ENCODE results near the gene FPGS. TPM values are rescaled to one million over a fixed set of nuclear protein-coding genes. Genes with fewer than 3 reads are reported as not detected.
A peak's percentile ranks its signal among the peaks of the same experiment; 100 is the strongest.
"Not testable (repeated sequence)": the region's sequence is repeated elsewhere in the genome, so short reads cannot be mapped to it uniquely, and the experiment has no call there.

The FPGS gene
- total RNA-seq, 4 donors from 2014 or later: 38.2 to 52.0 (median 47.0) TPM

DNA sequence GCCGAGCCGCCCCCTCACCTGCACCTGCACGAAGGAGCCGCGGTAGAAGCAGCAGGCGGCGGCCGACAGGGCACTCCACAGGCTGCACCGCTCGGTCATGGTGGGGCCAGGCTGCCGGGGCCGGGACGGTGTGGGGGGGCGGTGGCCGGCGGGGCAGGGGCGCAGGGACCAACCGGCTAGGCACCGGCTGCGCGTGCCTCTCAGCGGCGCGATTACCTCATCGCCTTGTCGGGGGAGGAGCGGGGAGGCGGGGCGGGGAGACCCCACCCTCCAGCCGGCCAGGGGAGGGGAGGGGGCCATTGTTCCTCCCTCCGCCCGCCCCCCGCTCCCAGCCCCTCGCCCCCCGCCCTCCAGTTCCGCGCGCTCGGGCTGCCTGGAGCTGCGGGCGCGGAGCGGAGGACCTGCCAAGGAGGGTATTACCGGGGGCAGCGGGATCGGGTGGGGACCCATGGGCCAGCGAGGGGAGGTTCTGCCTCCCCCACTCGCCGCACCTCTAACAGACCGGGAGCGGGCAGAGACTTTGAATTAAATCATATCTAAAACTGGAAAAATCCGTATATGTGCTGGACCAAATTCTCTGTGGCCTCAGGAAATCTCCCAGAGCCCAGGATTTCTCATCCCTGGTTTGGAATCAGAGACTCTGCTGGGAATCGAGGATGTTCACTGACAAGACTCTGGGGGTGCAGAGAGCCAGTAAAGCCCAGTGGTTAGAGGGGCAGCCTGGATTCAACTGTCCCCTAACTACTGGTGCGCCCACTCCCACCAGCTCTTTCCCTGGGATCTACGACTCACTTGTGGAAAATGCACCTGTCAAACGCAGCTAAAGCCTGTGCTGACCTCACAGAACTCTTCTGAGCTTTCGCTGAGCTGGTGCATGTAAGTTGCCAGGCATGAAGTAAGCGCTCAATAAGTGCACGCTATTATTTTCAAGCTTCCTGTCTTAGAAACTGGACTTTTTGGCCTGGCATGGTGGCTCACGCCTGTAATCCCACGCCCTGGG lies 47.3 kb upstream of the FPGS start:
- TF ChIP-seq, protein P1, sequence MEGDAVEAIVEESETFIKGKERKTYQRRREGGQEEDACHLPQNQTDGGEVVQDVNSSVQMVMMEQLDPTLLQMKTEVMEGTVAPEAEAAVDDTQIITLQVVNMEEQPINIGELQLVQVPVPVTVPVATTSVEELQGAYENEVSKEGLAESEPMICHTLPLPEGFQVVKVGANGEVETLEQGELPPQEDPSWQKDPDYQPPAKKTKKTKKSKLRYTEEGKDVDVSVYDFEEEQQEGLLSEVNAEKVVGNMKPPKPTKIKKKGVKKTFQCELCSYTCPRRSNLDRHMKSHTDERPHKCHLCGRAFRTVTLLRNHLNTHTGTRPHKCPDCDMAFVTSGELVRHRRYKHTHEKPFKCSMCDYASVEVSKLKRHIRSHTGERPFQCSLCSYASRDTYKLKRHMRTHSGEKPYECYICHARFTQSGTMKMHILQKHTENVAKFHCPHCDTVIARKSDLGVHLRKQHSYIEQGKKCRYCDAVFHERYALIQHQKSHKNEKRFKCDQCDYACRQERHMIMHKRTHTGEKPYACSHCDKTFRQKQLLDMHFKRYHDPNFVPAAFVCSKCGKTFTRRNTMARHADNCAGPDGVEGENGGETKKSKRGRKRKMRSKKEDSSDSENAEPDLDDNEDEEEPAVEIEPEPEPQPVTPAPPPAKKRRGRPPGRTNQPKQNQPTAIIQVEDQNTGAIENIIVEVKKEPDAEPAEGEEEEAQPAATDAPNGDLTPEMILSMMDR (IDR thresholded peaks at IDR 0.05): no peak
- no peak for TF ChIP-seq POLR2A (IDR thresholded peaks at IDR 0.05)
- Histone ChIP-seq H3K27me3 (peaks cover 5 to 63% (median 12%) of the 10 kb centered on the region in 4 donors), H3K36me3 (peaks cover 0 to 9% (median 0%) of the 10 kb centered on the region in 3 donors), H3K27ac (peak overlapping the region in 1 of 4 donors; percentile 26), H3K9me3 (no peaks in the 10 kb centered on the region), H3K4me1 (peaks cover 5 to 30% (median 8%) of the 10 kb centered on the region in 3 donors), H3K4me3 (peak overlapping the region in 2 of 4 donors; percentile 4 to 6)
- DNase-seq: no peak
- 63 to 69% methylated on average over 4 to 9 of the region's 61 CpGs for WGBS, 2 donors
- intact Hi-C loops (cut with DNase I): no loop called here

DNA sequence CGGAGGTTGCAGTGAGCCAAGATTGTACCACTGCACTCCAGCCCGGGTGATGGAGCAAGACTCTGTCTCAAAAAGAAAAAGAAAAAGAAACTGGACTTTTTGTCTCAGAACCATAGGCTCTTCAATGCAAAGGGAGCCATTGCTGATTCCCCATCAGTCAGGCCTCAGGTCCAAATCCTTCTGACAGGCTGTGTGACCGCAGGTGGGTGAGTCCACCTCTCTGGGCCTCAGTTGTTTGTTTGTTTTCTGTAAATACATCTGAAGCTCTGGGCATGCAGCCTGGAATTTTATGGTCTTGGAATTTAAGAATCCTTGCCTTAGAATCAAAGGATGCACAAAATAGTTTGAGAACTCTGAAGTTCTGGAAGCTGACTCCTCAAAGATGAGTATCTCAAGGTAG lies 46.4 kb upstream of the FPGS start:
- Histone ChIP-seq H3K36me3 (peaks cover 0 to under 1% (median 0%) of the 10 kb centered on the region in 3 donors), H3K9me3 (no peaks in the 10 kb centered on the region), H3K27ac (no peak overlapping the region), H3K27me3 (peaks cover 5 to 62% (median 12%) of the 10 kb centered on the region in 4 donors), H3K4me1 (peaks cover 5 to 39% (median 8%) of the 10 kb centered on the region in 3 donors), H3K4me3 (no peak overlapping the region)
- DNase-seq: no peak
- WGBS, 2 donors: 89 to 95% methylated on average over 2 to 3 of the region's 3 CpGs
- TF ChIP-seq, protein P1 (IDR thresholded peaks at IDR 0.05): no peak
- TF ChIP-seq POLR2A (IDR thresholded peaks at IDR 0.05): no peak
- intact Hi-C loops (cut with DNase I): no loop called here

- H3K9me3 ChIP-seq; DNase-seq; H3K27ac ChIP-seq; H3K36me3 ChIP-seq; H3K4me3 ChIP-seq; intact Hi-C loops (cut with DNase I): not testable (repeated sequence)
- WGBS, 2 donors: 80 to 89% methylated on average over 11 of the region's 11 CpGs
- Histone ChIP-seq H3K4me1 (peaks cover 5 to 40% (median 8%) of the 10 kb centered on the region in 3 donors), H3K27me3 (peaks cover 5 to 61% (median 12%) of the 10 kb centered on the region in 4 donors)
Measured at GRCh38 chr9:127756776-127757175, 45.9 kb upstream of the FPGS start.

GRCh38 chr9:127758843-127759242 lies 43.8 kb upstream of the FPGS start:
- no peak overlapping the region for H3K4me3 ChIP-seq
- 87 to 88% methylated on average over 1 to 5 of the region's 5 CpGs for WGBS, 2 donors
- H3K27ac ChIP-seq: no peak overlapping the region
- TF ChIP-seq POLR2A (IDR thresholded peaks at IDR 0.05): no peak
- TF ChIP-seq, protein P1 (IDR thresholded peaks at IDR 0.05): no peak
- intact Hi-C loops (cut with DNase I): no loop called here
- no peak for DNase-seq
- no peaks in the 10 kb centered on the region for H3K36me3 ChIP-seq
- H3K4me1 ChIP-seq: peaks cover 8 to 55% (median 12%) of the 10 kb centered on the region in 3 donors
- no peaks in the 10 kb centered on the region for H3K9me3 ChIP-seq
- peaks cover 5 to 44% (median 9%) of the 10 kb centered on the region in 4 donors for H3K27me3 ChIP-seq

GRCh38 chr9:127761061-127761460 lies 41.6 kb upstream of the FPGS start:
- Histone ChIP-seq H3K9me3 (no peaks in the 10 kb centered on the region), H3K36me3 (no peaks in the 10 kb centered on the region), H3K27me3 (peaks cover 0 to 22% (median 0%) of the 10 kb centered on the region in 4 donors), H3K4me1 (peaks cover 0 to 56% (median 13%) of the 10 kb centered on the region in 3 donors), H3K4me3 (no peak overlapping the region), H3K27ac (peak overlapping the region in 3 of 4 donors; percentile 22 to 82 (median 75))
- 70 to 90% methylated on average over 3 of the region's 5 CpGs for WGBS, 2 donors
- no peak for DNase-seq
- TF ChIP-seq POLR2A (IDR thresholded peaks at IDR 0.05): no peak
- TF ChIP-seq, protein P1 (IDR thresholded peaks at IDR 0.05): no peak
- intact Hi-C loops (cut with DNase I): no loop called here
